Gastrocnemius medialis (tissue), 4 donors: Measurements from ENCODE around the gene OXGR1. TPM values are rescaled to one million over a fixed set of nuclear protein-coding genes. Genes with fewer than 3 reads are reported as not detected.

ENCODE experiments used
- ATAC-seq, 2 donors: fragments of 150-250 bp; one replicate each; pipeline ENCODE4 v1.9.1; 2016
- DNase-seq, 2 donors: peaks; one replicate each; pipeline ENCODE4 v3.0.0-alpha.2; 2019
- H3K27ac ChIP-seq, 4 donors: fragments of 200-600 bp; sonication (generic); 1 replicate in 1 of 4; 2 replicates in 3 of 4; pipeline ENCODE4 v1.5.1; 2016 to 2018; ENCODE audit warnings: mild to moderate bottlenecking in 2 of 4, moderate library complexity in 1 of 4
- H3K27me3 ChIP-seq, 3 donors: fragments of 200-600 bp; sonication (generic) in 2 of 3; 1 replicate in 1 of 3; 2 replicates in 2 of 3; pipeline versions ENCODE4 v1.5.1 to v1.6.0; 2016 to 2019; ENCODE audit warnings: mild to moderate bottlenecking in 1 of 3, moderate library complexity in 1 of 3
- H3K36me3 ChIP-seq, 2 donors: fragments of 200-600 bp; sonication (generic) in 1 of 2; one replicate each; pipeline ENCODE4 v1.5.1; 2017 to 2018
- H3K4me1 ChIP-seq, 2 donors: fragments of 200-600 bp; sonication (generic) in 1 of 2; one replicate each; pipeline ENCODE4 v1.5.1; 2016 to 2017; ENCODE audit warnings: mild to moderate bottlenecking in 2 of 2
- H3K4me3 ChIP-seq, 4 donors: fragments of 200-600 bp; sonication (generic) in 3 of 4; 1 replicate in 1 of 4; 2 replicates in 3 of 4; pipeline ENCODE4 v1.5.1; 2016 to 2019; ENCODE audit warnings: mild to moderate bottlenecking in 2 of 4
- H3K9me3 ChIP-seq, 3 donors: fragments of 200-600 bp; sonication (generic) in 2 of 3; 1 replicate in 1 of 3; 2 replicates in 2 of 3; pipeline ENCODE4 v1.5.1; 2016 to 2019
- CTCF ChIP-seq, 5 experiments: fragments of 450-650 bp in 3 of 5; fragments of 200-600 bp in 2 of 5; sonication (generic) in 2 of 5; IDR thresholded peaks in 4 of 5; conservative IDR thresholded peaks in 1 of 5; 1 replicate in 4 of 5; 2 replicates in 1 of 5; pipeline ENCODE4 v1.5.1; 2016 to 2019; ENCODE audit warnings: antibody characterized with exemption in 5 of 5, mild to moderate bottlenecking in 3 of 5, moderate library complexity in 3 of 5
- POLR2A ChIP-seq, 2 donors: fragments of 450-650 bp; IDR thresholded peaks; one replicate each; pipeline ENCODE4 v1.6.1; 2017; ENCODE audit warnings: antibody characterized with exemption in 2 of 2, mild to moderate bottlenecking in 2 of 2, moderate library complexity in 2 of 2
- in situ Hi-C, 4 donors: fragments of 200-750 bp; cut with MboI; loops; one replicate each; pipeline versions ENCODE4 v1.15.0 to v1.8.0; 2017; ENCODE audit warnings: low sequenced_read_pairs in 4 of 4
- intact Hi-C: fragments of 100-400 bp; cut with DNase I; formaldehyde crosslinking; loops from one replicate; pipeline ENCODE4 v1.15.1; 2023; ENCODE audit warnings: low total_unique reads
- total RNA-seq, 4 donors: library from RNA; depleted of rRNA; stranded (reverse); fragments of >200 nt; gene quantifications; one replicate each; pipeline versions ENCODE4 v1.1.0 to v1.2.3, GENCODE V29; 2016

OXGR1 gene
- total RNA-seq, 4 donors from 2014 or later: 0.09 to 0.13 TPM; not detected in 2

- ATAC-seq: no peak
- DNase-seq: no peak
- in situ Hi-C loops: loop anchor here in 1 of 4 donors (25.0 kb wide), 1 partner anchor 807 kb away; no protein-coding TSS in a partner anchor
- Histone ChIP-seq H3K27me3 (no peaks in the 10 kb centered on the region), H3K36me3 (no peaks in the 10 kb centered on the region), H3K27ac (no peak overlapping the region), H3K9me3 (no peaks in the 10 kb centered on the region), H3K4me1 (no peaks in the 10 kb centered on the region), H3K4me3 (no peak overlapping the region)
- intact Hi-C loops: no loop called here
- no peak for TF ChIP-seq CTCF (IDR thresholded peaks at IDR 0.05 in 4 of 5, conservative IDR thresholded peaks at IDR 0.05 in 1 of 5)
- no peak for TF ChIP-seq POLR2A (IDR thresholded peaks at IDR 0.05)
These were observed 11.5 kb upstream of the OXGR1 start for GRCh38 chr13:97005625-97006262.

GRCh38 chr13:97004886-97005285, 10.6 kb upstream of the OXGR1 start:
- TF ChIP-seq POLR2A (IDR thresholded peaks at IDR 0.05) (no peak), CTCF (IDR thresholded peaks at IDR 0.05 in 4 of 5, conservative IDR thresholded peaks at IDR 0.05 in 1 of 5) (no peak)
- no peaks in the 10 kb centered on the region for H3K4me1 ChIP-seq
- no peaks in the 10 kb centered on the region for H3K9me3 ChIP-seq
- DNase-seq: no peak
- ATAC-seq: no peak
- intact Hi-C loops: no loop called here
- H3K4me3 ChIP-seq: no peak overlapping the region
- in situ Hi-C loops: loop anchor here in 1 of 4 donors (25.0 kb wide), 1 partner anchor 807 kb away; no protein-coding TSS in a partner anchor
- H3K27me3 ChIP-seq: no peaks in the 10 kb centered on the region
- no peak overlapping the region for H3K27ac ChIP-seq
- H3K36me3 ChIP-seq: no peaks in the 10 kb centered on the region

GRCh38 chr13:97004096-97004876, 10.0 kb upstream of the OXGR1 start:
- no peaks in the 10 kb centered on the region for H3K9me3 ChIP-seq
- no peaks in the 10 kb centered on the region for H3K4me1 ChIP-seq
- intact Hi-C loops (no loop called here), in situ Hi-C loops (loop anchor here in 1 of 4 donors (25.0 kb wide), 1 partner anchor 808 kb away; no protein-coding TSS in a partner anchor)
- no peak for ATAC-seq
- no peaks in the 10 kb centered on the region for H3K27me3 ChIP-seq
- H3K36me3 ChIP-seq: no peaks in the 10 kb centered on the region
- no peak overlapping the region for H3K27ac ChIP-seq
- TF ChIP-seq POLR2A (IDR thresholded peaks at IDR 0.05): no peak
- TF ChIP-seq CTCF (IDR thresholded peaks at IDR 0.05 in 4 of 5, conservative IDR thresholded peaks at IDR 0.05 in 1 of 5): no peak
- no peak for DNase-seq
- H3K4me3 ChIP-seq: no peak overlapping the region

- Histone ChIP-seq H3K4me1 (no peaks in the 10 kb centered on the region), H3K9me3 (no peaks in the 10 kb centered on the region), H3K27me3 (no peaks in the 10 kb centered on the region), H3K27ac (no peak overlapping the region), H3K4me3 (no peak overlapping the region), H3K36me3 (no peaks in the 10 kb centered on the region)
- ATAC-seq: no peak
- intact Hi-C loops (no loop called here), in situ Hi-C loops (loop anchor here in 1 of 4 donors (25.0 kb wide), 1 partner anchor 809 kb away; no protein-coding TSS in a partner anchor)
- TF ChIP-seq CTCF (IDR thresholded peaks at IDR 0.05 in 4 of 5, conservative IDR thresholded peaks at IDR 0.05 in 1 of 5): no peak
- no peak for TF ChIP-seq POLR2A (IDR thresholded peaks at IDR 0.05)
- no peak for DNase-seq
These were observed 8.8 kb upstream of the OXGR1 start for GRCh38 chr13:97003071-97003470.
